Measurements from ENCODE around the gene RPUSD1.
"Not testable (repeated sequence)": the region's sequence is repeated elsewhere in the genome, so short reads cannot be mapped to it uniquely, and the experiment has no call there.

Gene RPUSD1

GRCh38 chr16:764184-764750 lies 23.9 kb downstream of the RPUSD1 start:
- DNase-seq, result no peak

- no peak for DNase-seq
These were observed 24.6 kb downstream of the RPUSD1 start for GRCh38 chr16:763369-764183.

DNA sequence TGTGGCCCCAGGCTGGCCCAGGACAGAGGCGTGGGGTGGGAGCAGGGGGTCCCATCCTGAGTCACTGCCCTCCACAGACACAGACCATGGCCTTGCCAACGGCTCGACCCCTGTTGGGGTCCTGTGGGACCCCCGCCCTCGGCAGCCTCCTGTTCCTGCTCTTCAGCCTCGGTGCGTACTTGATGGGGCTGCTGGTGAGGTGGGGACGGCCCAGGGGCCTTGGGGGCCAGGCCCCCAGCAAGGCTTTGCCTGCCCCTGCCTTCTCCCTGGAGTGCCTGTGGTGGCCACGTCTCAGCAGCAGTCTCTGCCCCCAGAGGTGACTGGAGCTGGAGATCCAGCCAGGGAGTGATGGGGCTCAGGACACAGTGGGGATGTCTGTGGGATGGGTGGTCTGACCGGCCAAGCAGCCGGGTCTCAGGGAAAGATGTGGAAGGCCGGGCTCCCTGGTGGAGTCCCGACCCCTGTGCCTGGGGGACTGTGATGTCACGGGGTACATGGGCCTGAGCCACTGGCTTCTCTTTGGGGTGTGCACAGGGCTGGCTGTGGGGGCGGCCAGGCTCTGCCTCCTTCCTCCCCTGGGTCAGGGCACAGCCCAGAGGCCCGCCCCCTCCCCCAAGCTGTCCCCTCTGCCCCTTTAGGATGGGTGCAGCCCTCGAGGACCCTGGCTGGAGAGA lies 25.4 kb downstream of the RPUSD1 start:
- DNase-seq, result no peak

- no peak for DNase-seq
These were observed 26.3 kb downstream of the RPUSD1 start for GRCh38 chr16:761625-762513.

GRCh38 chr16:760545-761343 lies 27.4 kb downstream of the RPUSD1 start, which contains the start of gene MSLN:
Gene MSLN (plus strand): TSS chr16:760734. CDS start chr16:762681, 1,947 bp downstream.
- DNase-seq, result no peak

DNA sequence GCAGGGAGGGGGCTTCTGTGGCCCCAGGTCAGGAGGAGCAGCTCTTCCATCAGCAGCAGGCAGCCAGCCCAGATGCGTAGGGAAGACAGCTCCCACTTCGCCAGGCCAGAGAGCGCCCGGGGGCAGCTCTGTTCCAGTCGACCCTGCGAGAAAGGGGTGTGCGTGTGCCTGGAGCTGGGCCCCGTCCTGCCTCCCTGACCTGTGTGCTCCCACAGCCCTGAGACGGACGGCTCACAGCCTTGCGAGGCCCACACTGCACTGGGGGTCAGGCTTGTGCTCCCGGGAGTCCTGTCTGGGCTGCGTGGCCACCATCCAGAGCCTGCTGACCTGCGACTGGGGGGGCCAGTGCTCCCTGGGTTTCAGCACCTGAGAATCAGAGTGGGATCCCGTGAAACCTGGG lies 28.1 kb downstream of the RPUSD1 start:
- no peak for DNase-seq

DNA sequence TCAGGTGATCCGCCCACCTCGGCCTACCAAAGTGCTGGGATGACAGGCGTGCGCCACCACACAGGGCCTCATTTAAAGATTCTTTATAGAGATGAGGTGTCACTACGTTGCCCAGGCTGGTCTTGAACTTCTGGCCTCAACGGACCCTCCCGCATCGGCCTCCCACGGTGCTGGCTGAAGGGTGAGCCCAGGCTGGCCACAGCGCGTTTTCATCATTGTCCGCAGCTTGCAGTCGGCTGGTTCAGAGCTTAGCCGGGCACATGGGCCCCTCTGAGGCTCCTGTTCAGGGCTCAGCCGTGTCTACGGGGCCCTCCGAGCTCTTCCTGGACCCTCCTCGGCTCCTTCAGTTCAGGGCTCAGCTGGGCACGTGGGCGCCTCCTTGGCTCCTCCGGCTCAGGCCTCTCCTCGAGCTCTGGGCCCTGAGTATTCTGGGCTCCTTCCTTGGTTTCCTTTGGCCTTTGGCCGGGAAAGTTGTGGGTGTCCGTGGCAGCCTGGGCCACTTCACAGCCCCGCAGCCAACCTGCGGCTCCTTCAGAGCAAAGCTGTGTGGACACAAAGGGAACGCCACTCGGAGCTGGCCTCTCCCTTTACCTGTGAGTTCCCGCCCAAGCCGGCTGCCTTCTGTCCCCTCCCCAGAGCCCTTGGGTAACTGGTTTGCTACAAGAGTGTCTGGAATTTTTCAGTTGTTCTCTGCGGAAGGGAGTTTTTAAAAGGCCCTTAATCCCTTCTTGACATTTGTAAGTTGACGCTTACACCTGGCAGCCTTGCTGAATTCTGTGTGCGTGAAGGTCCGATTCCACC lies 28.9 kb downstream of the RPUSD1 start:
- DNase-seq, result no peak

GRCh38 chr16:756428-756827 lies 31.8 kb downstream of the RPUSD1 start:
- no peak for DNase-seq

DNA sequence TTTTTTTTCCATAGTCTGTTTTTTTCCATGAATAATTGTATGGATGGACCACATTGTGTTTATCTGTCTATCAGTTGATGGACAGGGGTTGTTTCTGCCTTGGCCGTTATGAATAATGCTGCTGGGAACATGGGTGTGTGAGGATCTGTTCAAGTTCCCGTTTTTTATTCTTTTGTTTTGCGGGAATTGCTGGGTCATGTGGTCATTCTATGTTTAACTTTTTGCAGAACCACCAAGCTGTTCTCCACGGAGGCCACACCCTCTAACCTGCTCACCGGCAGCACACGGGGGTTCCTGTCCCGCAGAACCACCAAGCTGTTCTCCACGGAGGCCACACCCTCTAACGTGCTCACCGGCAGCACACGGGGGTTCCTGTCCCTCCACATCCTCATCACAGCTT lies 33.5 kb downstream of the RPUSD1 start:
- DNase-seq, result no peak

GRCh38 chr16:754121-754607 lies 34.0 kb downstream of the RPUSD1 start:
- not testable (repeated sequence) for DNase-seq

GRCh38 chr16:752007-752312 lies 36.2 kb downstream of the RPUSD1 start:
- DNase-seq, result no peak

DNA sequence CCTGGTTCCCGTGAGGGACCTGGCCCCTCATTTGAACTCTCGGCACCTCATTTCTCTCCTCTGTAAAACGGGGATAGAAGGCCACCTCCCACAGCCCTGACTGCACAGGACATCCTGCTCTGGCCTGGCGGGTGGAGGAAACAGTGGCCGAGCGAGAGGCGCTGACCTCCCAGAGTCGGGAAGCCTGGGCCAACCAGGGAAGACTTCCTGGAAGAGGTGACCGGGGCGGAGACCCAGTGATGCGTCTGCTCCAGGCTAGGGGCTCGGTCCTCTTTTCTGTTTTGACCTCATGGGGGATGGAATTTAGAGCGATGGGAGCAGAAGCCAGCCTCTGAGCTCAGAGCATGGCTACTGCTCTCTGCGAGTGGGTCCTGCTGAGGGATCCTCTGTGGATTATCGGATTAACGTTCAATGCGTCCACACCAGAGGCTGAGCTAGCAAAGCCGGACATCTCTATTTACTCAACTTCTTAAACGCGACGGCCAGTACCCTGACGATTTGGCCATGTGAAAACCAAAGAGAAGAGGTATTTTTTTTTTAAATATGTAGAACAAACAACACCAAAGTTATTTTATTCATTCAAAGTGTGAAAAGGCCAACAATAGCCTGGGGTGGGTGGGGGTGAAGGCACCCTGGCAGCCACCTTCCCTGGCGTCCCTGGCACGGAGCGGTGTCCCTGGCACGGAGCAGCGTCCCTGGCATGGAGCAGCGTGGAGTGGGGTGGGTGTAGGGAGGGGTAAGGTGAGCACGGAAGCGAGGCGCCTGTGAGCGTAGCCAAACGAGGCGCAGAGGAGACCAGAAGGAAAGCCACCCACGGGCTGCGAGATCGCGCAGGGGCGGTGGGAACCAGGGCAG lies 36.8 kb downstream of the RPUSD1 start:
- DNase-seq, result no peak

- no peak for DNase-seq
These were observed 37.7 kb downstream of the RPUSD1 start for GRCh38 chr16:750485-750884.

DNA sequence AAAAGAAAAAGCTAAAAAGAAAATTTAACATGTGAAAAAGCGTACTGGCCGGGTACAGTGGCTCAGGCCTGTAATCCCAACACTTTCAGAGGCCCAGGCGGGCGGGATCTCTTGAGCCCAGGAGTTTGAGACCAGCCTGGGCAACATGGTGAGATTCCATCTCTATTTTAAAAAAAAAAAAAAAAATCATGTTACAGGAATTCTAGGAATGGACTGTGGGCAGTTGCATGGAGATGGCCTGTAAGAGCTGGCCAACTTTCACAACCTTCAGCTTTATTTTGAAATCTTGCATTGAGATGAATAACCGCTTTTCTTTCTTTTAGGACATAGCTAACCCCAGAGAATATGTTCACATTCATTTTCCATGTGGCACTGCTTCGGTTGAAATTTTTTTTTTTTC lies 39.2 kb downstream of the RPUSD1 start:
- DNase-seq, result no peak

DNA sequence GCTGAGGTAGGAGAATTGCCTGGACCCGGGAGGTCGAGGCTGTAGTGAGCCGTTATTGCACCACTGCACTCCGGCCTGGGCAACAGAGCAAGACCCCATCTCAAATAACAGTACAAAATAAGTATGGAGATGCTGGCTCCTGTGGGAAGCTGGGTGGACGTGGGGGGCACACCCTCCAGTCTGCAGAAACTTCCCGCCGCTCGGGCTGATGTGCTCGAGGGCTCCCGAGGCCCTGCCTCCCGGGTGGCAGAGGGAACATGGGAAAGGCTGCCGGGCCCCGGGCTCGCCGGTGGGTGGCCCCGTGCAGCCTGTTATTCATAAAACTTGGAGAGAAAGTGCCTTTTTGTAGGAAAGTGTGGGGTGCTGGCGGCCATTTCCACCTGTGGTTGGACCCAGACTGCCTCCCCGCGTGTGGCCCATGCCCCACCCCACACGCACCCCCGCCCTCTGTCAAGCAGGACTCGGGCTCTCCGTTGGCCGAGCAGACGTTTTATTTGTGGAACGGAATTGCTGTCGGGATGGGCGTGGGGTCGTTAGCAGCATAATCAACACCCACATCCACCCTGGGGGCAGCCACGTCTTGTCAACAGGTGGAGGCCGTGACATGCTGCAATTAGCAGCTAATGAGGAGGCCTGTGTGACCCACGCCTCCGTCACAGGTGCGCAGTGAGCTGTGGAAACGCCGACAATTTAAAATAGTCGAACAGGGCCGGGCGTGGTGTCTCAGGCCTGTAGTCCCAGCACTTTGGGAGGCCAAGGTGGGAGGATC lies 40.0 kb downstream of the RPUSD1 start:
- DNase-seq, result no peak

- no peak for DNase-seq
These were observed 41.5 kb downstream of the RPUSD1 start for GRCh38 chr16:746637-747036.

- no peak for DNase-seq
These were observed 42.4 kb downstream of the RPUSD1 start for GRCh38 chr16:745739-746138.

GRCh38 chr16:743794-744500 lies 44.2 kb downstream of the RPUSD1 start:
- no peak for DNase-seq

DNA sequence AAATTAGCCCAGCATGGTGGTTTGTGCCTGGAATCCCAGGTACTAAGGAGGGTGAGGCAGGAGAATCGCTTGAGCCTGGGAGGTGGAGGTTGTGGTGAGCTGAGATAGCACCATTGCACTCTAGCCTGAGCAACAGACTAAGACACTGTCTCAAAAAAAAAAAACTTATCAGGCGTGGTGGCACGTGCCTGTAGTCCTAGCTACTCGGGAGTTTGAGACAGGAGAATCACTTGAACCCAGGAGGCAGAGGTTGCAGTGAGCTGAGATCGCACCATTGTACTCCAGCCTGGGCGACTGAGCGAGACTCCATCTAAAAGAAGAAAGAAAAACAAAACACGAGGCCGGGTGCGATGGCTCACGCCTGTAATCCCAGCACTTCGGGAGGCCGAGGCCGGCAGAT lies 45.3 kb downstream of the RPUSD1 start:
- DNase-seq, result not testable (repeated sequence)
